Fibroblast of peridontal ligament (primary cell): ENCODE data around the gene MYO5A.
"Not testable (repeated sequence)": the region's sequence is repeated elsewhere in the genome, so short reads cannot be mapped to it uniquely, and the experiment has no call there.

Source experiments
- DNase-seq: peaks from one replicate; pipeline ENCODE4 v3.0.0-alpha.2; 2010; ENCODE audit errors: extremely low read depth

MYO5A gene

DNA sequence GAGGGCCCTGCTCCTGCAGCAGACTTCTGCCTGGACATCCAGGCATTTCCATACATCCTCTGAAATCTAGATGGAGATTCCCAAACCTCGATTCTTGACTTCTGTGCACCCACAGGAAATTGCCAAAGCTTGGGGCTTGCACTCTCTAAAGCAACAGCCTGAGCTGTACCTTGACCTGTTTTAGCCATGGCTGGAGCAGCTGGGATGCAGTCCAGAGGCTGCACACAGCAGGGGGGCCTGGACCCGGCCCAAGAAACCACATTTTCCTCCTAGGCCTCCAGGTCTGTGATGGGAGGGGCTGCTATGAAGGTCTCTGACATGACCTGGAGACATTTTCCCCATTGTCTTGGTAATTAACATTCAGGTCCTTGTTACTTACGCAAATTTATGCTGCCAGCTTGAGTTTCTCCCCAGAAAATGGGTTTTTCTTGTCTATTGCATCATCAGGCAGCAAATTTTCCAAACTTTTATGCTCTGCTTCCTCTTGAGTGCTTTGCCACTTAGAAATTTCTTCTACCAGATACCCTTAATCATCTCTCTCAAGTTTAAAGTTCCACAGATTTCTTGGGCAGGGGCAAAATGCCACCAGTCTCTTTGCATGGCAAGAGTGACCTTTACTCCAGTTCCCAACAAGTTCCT, 11.8 kb upstream of the MYO5A start:
- DNase-seq, result no peak

- DNase-seq, result no peak
Observed at GRCh38 chr15:52537459-52537858, 8.8 kb upstream of the MYO5A start.

GRCh38 chr15:52532427-52532826, 3.7 kb upstream of the MYO5A start:
- DNase-seq, result no peak

DNA sequence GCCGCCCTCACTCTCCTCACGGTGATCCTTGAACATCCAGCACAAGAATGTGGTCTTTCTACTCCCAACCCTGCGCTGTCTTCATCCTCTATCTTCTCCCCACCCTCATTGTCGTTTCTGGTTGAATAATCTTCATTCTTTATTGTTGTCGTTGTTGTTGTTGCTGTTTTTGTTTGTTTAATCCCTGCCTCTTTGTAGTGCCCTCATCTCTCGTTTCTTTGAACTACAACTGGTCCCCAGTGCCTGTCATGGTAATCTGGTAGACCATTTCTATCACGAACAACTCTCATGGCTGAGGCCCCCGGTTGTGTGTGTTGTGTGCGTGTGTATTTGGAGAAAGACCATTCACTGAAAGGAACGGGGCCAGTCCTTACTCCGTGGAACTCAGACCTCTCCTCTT, 1.3 kb upstream of the MYO5A start:
- DNase-seq, result no peak

- DNase-seq, result peak; percentile 35
Observed at GRCh38 chr15:52529341-52529924, 753 bp upstream of the MYO5A start.

GRCh38 chr15:52527911-52528563, 643 bp downstream of the MYO5A start:
- peak; percentile 21 for DNase-seq

DNA sequence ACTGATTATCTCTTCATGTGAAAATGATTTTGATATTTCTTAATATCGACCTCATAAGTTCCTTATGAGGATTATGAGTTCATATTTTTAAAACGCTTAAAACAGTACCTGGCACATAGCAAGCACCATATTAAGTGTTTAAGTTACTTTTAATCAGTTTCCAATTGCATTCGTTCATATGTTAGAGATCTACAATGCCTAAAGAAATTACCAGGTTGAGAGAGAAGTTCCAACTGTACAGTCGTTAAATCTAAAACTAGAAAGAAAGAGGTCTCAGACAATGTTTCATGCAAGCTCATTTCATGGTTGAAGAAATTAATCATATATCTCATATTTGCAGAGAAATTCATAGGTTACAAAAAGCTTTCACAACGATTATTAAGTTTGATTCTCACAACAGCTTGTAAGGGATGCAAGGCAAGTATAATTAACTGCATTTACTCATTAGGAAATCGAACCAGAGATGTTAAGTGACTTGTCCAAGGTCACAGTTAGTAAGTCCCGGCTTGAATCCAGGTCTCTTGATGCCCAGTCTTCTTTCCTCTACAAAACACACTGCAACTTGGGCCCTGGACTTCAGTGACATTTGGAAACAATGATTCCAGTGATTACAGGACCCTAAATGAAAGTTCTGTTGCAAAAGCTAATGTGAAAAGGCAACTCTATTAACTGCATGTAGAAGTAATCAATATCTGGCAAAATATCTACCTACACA, 1.3 kb downstream of the MYO5A start:
- DNase-seq, result no peak

DNA sequence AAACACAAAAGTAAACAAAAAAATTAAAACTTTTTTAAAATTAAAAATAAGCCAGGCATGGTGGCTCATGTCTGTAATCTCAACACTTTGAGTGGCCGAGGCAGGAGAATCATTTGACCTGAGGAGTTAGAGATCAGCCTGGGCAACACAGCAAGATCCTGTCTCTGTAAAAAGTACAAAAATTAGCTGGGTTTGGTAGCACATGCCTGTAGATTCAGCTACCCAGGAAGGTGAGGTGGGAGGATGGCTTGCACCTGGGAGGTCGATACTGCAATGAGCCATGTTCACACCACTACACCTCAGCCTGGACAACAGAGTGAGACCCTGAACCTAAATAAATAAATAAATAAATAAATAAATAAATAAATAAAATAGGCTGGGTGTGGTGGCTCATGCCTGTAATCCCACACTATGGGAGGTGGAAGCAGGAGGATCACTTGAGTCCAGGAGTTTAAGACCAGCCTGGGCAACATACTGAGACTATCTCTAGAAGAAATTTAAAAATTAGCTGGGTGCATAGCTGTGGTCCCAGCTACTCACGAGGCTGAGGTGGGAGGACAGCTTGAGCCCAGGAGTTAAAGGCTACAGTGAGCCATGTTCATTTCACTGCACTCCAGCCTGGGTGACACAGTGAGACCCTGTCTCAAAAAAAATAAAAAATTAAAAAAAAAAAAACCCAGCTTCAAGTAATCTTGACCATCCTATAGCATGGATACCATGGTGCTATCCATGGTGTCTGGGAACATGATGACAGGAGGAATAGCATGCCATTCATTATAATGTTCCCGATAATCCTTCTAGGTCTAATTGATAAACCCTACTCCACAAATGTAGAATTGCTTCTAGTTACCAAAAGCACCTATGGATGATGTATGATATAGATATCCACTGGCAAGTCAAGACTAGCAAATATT, 4.2 kb downstream of the MYO5A start:
- DNase-seq, result no peak

GRCh38 chr15:52523647-52524046, 5.0 kb downstream of the MYO5A start:
- no peak for DNase-seq

DNA sequence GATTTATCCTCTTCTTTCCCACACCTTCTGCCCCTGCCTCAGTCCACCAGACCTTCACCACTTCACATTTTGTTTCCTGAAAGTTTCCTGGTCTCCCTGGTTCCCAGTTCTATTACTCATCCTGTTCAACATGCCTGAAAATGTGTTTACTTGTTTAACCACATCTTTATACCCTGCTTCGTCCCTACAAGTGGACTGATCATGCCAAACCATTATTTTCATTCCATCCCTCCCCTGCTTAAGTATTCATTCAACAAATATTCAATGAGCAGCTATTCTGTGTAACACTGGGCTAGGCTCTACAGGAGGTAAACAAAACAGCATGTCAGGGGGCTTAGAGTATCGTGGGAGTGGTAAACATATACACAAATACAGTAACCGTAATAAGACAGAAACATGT, 5.5 kb downstream of the MYO5A start:
- peak; percentile 93 for DNase-seq

- DNase-seq, result no peak
Observed at GRCh38 chr15:52521682-52522081, 7.0 kb downstream of the MYO5A start.

GRCh38 chr15:52520421-52520820, 8.3 kb downstream of the MYO5A start:
- DNase-seq, result peak; percentile 50

- DNase-seq, result peak; percentile 27
Observed at GRCh38 chr15:52518487-52519371, 10.0 kb downstream of the MYO5A start.

- DNase-seq, result no peak
Observed at GRCh38 chr15:52517014-52517413, 11.7 kb downstream of the MYO5A start.

DNA sequence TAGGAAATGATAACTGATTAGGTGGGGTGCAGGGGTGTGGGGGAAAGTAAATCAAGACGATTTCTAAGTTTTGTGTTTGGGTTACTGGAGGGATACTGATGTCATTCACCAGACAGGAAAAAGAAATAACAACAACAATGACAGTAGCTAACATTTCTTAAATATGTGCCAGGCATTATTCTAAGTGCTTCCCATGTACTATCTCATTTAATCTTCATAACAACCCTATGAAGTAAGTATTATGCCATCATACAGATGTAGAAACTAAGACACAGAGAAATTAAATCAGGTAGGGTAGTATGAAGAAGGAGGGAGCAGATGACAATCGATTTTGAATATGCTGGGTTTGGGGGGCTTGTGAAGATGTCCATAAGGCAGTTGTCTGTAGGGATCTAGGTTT, 13.3 kb downstream of the MYO5A start:
- DNase-seq, result no peak

GRCh38 chr15:52514482-52514881, 14.2 kb downstream of the MYO5A start:
- DNase-seq, result no peak

DNA sequence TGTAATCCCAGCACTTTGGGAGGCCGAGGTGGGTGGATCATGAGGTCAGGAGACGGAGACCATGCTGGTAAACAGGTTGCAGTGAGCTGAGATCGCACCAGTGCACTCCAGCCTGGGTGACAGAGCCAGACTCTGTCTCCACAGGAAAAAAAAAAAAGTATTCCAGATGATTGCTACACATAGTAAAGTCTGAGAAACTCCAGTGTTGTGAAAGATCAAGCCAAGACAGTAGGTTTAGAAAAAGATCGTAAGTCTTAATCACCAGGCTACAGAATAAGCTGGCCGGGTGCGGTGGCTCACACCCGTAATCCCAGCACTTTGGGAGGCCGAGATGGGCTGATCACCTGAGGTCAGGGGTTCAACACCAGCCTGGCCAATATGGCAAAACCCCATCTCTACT, 15.8 kb downstream of the MYO5A start:
- DNase-seq, result not testable (repeated sequence)

DNA sequence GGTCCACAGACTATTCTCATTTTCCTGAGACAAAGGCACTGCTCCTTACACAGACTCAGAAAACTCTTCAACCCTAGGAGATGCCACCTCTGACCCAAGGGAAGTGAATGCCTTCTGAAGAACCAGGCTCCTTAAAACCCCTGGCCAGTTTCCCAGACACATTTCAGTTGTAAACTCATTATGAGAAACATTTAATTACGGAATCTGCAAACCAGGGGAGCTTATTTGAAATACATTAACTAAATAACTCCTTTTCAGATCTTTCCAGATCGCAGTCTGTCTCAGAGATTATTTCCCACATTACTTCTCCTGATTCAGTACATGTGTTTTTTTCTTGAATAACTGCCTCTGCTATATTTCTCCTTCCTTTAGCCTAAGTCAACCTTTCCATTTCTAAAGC, 17.6 kb downstream of the MYO5A start:
- no peak for DNase-seq

- no peak for DNase-seq
Observed at GRCh38 chr15:52509500-52510245, 19.0 kb downstream of the MYO5A start.

GRCh38 chr15:52506549-52506948, 22.1 kb downstream of the MYO5A start:
- DNase-seq, result no peak
